Liver (tissue), 3 donors: ENCODE data around the gene KRTAP1-3.

Source experiments
- JUND ChIP-seq, 2 donors: IDR thresholded peaks; 2 replicates each; pipeline ENCODE4 v1.6.1; 2016; ENCODE audit warnings: antibody characterized with exemption in 2 of 2
- NR2F2 ChIP-seq: IDR thresholded peaks from 2 replicates; pipeline ENCODE4 v1.6.1; 2016; ENCODE audit warnings: antibody characterized with exemption
- YY1 ChIP-seq: IDR thresholded peaks from 2 replicates; pipeline ENCODE4 v1.6.1; 2016; ENCODE audit warnings: antibody characterized with exemption, mild to moderate bottlenecking
- TF ChIP-seq, protein P1 (sequence below): fragments of 150-350 bp; IDR thresholded peaks from 2 replicates; pipeline ENCODE4 v1.5.1; 2017; ENCODE audit warnings: improper control_type of control experiment, low read depth, low read length; ENCODE audit not compliant: missing input control
- TF ChIP-seq, protein P2 (sequence below): IDR thresholded peaks from 2 replicates; pipeline ENCODE4 v1.6.1; 2016; ENCODE audit warnings: antibody characterized with exemption
- donor health status: healthy.
- donor health status: healthy.

DNA sequence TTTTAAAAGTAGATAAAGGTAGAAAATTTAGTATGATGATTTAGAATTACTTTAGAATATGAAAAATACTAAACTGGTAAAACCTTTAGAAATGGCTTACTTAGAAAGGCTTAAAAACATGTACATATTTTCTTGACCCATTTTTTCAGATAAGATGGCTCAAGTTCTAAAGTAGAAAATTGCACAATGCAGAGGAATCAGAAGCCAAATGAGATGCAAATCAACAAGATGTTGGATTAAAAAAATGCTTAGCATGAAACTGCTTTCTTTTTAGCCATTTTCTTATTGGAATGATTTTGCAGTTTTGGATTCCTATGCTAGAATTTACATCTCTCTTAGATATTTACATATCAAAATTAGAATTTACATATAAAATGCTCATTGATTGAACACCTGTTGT lies 24.2 kb downstream of the KRTAP1-3 start:
- TF ChIP-seq, protein P1, sequence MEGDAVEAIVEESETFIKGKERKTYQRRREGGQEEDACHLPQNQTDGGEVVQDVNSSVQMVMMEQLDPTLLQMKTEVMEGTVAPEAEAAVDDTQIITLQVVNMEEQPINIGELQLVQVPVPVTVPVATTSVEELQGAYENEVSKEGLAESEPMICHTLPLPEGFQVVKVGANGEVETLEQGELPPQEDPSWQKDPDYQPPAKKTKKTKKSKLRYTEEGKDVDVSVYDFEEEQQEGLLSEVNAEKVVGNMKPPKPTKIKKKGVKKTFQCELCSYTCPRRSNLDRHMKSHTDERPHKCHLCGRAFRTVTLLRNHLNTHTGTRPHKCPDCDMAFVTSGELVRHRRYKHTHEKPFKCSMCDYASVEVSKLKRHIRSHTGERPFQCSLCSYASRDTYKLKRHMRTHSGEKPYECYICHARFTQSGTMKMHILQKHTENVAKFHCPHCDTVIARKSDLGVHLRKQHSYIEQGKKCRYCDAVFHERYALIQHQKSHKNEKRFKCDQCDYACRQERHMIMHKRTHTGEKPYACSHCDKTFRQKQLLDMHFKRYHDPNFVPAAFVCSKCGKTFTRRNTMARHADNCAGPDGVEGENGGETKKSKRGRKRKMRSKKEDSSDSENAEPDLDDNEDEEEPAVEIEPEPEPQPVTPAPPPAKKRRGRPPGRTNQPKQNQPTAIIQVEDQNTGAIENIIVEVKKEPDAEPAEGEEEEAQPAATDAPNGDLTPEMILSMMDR: no peak
- TF ChIP-seq JUND (IDR thresholded peaks at IDR 0.05) (no peak), NR2F2 (no peak), YY1 (no peak)
- TF ChIP-seq, protein P2, sequence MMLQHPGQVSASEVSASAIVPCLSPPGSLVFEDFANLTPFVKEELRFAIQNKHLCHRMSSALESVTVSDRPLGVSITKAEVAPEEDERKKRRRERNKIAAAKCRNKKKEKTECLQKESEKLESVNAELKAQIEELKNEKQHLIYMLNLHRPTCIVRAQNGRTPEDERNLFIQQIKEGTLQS: no peak
